ENCODE measurements around the gene KRI1. TPM values are rescaled to one million over a fixed set of nuclear protein-coding genes. Genes with fewer than 3 reads are reported as not detected.
"Not testable (repeated sequence)": the region's sequence is repeated elsewhere in the genome, so short reads cannot be mapped to it uniquely, and the experiment has no call there.

The KRI1 gene
- total RNA-seq, 1 donor from 2014 or later = 24.1 TPM

GRCh38 chr19:10544242-10544752, 21.5 kb downstream of the KRI1 start:
- Mint-ChIP-seq H3K9me3 (ENCODE audit: unreplicated experiment) (peaks cover 6% of the 10 kb centered on the region), H3K27ac (ENCODE audit: unreplicated experiment) (peak overlapping the region; percentile 86), H3K36me3 (ENCODE audit: unreplicated experiment) (no peaks in the 10 kb centered on the region), H3K4me1 (ENCODE audit: low read depth, unreplicated experiment) (peaks cover 1% of the 10 kb centered on the region), H3K4me3 (ENCODE audit: unreplicated experiment) (peak overlapping the region; percentile 90), H3K27me3 (ENCODE audit: unreplicated experiment) (peaks cover 8% of the 10 kb centered on the region)
- no peak for DNase-seq
- TF ChIP-seq, protein P1, sequence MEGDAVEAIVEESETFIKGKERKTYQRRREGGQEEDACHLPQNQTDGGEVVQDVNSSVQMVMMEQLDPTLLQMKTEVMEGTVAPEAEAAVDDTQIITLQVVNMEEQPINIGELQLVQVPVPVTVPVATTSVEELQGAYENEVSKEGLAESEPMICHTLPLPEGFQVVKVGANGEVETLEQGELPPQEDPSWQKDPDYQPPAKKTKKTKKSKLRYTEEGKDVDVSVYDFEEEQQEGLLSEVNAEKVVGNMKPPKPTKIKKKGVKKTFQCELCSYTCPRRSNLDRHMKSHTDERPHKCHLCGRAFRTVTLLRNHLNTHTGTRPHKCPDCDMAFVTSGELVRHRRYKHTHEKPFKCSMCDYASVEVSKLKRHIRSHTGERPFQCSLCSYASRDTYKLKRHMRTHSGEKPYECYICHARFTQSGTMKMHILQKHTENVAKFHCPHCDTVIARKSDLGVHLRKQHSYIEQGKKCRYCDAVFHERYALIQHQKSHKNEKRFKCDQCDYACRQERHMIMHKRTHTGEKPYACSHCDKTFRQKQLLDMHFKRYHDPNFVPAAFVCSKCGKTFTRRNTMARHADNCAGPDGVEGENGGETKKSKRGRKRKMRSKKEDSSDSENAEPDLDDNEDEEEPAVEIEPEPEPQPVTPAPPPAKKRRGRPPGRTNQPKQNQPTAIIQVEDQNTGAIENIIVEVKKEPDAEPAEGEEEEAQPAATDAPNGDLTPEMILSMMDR (IDR thresholded peaks at IDR 0.05; ENCODE audit: partially characterized antibody, unreplicated experiment) = no peak

GRCh38 chr19:10543420-10544241, 22.2 kb downstream of the KRI1 start, which contains the start of gene ATG4D:
Gene ATG4D, plus strand, starts transcription at chr19:10543904. Its CDS starts 187 bp downstream, at chr19:10544091.
- Mint-ChIP-seq H3K9me3 (ENCODE audit: unreplicated experiment) (peaks cover 6% of the 10 kb centered on the region), H3K4me1 (ENCODE audit: low read depth, unreplicated experiment) (peaks cover 1% of the 10 kb centered on the region), H3K36me3 (ENCODE audit: unreplicated experiment) (no peaks in the 10 kb centered on the region), H3K4me3 (ENCODE audit: unreplicated experiment) (peak within 1 kb of the TSS; percentile 90), H3K27me3 (ENCODE audit: unreplicated experiment) (peaks cover 8% of the 10 kb centered on the region), H3K27ac (ENCODE audit: unreplicated experiment) (peak within 1 kb of the TSS; percentile 86)
- peak; percentile 89 for DNase-seq
- TF ChIP-seq, protein P1 (IDR thresholded peaks at IDR 0.05; ENCODE audit: partially characterized antibody, unreplicated experiment) = no peak

DNA sequence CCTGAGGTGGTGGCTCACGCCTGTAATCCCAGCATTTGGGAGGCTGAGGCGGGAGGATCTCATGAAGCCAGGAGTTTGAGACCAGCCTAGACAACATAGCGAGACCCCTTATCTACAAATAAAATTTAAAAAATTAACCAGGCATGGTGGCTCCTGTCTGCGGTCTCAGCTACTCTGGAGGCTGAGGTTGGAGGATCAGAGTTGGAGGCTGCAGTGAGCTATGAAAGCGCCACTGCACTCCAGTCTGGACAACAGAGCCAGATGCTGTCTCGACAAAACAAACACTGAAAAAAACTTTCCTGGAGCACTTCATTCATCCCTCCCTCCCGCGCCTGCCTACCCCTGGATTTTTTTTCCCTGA, 22.8 kb downstream of the KRI1 start:
- H3K27me3 Mint-ChIP-seq (ENCODE audit: unreplicated experiment) = peaks cover 7% of the 10 kb centered on the region
- H3K27ac Mint-ChIP-seq (ENCODE audit: unreplicated experiment) = no peak overlapping the region
- TF ChIP-seq, protein P1 (IDR thresholded peaks at IDR 0.05; ENCODE audit: partially characterized antibody, unreplicated experiment) = no peak
- no peak for DNase-seq
- H3K36me3 Mint-ChIP-seq (ENCODE audit: unreplicated experiment) = no peaks in the 10 kb centered on the region
- H3K4me1 Mint-ChIP-seq (ENCODE audit: low read depth, unreplicated experiment) = peaks cover 1% of the 10 kb centered on the region
- peaks cover 6% of the 10 kb centered on the region for H3K9me3 Mint-ChIP-seq (ENCODE audit: unreplicated experiment)
- H3K4me3 Mint-ChIP-seq (ENCODE audit: unreplicated experiment) = peak overlapping the region; percentile 77

DNA sequence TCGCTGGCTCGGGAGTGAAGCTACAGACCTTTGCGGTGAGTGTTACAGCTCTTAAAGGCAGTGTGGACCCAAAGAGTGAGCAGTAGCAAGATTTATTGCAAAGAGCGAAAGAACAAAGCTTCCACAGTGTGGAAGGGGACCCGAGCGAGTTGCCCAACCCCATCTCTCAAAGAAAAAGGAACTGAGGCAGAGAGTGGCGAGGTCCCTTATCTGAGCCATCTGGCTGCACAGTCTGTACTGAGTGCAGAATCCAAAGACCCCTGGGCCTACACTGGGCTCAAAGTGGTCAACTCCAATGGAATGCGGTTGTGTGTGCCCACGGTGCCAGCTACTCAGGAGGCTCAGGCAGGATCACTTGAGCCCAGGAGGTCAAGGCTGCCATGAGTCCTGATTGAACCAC, 26.8 kb downstream of the KRI1 start:
- H3K4me3 Mint-ChIP-seq (ENCODE audit: unreplicated experiment); H3K9me3 Mint-ChIP-seq (ENCODE audit: unreplicated experiment); H3K4me1 Mint-ChIP-seq (ENCODE audit: low read depth, unreplicated experiment); H3K27ac Mint-ChIP-seq (ENCODE audit: unreplicated experiment); H3K36me3 Mint-ChIP-seq (ENCODE audit: unreplicated experiment); H3K27me3 Mint-ChIP-seq (ENCODE audit: unreplicated experiment); DNase-seq: not testable (repeated sequence)

DNA sequence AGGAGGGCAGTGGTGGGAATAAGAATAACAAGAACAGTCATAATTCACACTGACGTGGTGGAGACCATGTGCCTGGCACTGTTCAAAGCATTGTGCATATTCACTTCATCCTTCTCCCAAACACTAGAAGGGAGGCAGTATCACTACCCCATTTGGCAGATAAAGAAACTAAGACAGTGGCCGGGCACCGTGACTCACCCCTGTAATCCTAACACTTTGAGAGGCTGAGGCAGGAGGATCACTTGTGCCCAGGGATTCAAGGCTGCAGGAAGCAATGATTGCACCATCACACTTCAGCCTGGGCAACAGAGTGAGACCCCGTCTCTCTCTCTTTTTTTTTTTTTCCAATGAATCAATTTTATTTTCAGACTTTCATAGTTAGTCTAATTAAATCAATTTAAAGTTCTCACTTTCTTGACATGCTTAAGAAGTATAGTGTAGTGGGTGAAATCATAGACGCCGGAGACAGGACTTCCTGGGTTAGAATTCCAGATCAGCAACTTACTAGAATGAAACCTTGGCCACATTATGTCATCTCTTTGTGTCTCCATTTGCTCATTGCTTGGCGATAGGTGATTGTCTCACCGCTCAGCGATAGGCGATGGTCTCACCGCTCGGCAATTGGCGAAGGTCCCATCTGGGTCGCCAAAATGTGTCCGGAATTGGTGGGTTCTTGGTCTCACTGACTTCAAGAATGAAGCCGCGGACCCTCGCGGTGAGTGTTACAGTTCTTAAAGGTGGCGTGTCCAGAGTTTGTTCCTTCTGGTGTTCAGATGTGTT, 27.4 kb downstream of the KRI1 start:
- Mint-ChIP-seq H3K27ac (ENCODE audit: unreplicated experiment) (no peak overlapping the region), H3K4me3 (ENCODE audit: unreplicated experiment) (no peak overlapping the region), H3K27me3 (ENCODE audit: unreplicated experiment) (peaks cover 7% of the 10 kb centered on the region), H3K4me1 (ENCODE audit: low read depth, unreplicated experiment) (no peaks in the 10 kb centered on the region), H3K36me3 (ENCODE audit: unreplicated experiment) (no peaks in the 10 kb centered on the region), H3K9me3 (ENCODE audit: unreplicated experiment) (peaks cover 4% of the 10 kb centered on the region)
- DNase-seq = no peak
- TF ChIP-seq, protein P1 (IDR thresholded peaks at IDR 0.05; ENCODE audit: partially characterized antibody, unreplicated experiment) = no peak
